Testis (tissue), 3 donors: ENCODE results near the gene IL17RD. TPM values are rescaled to one million over a fixed set of nuclear protein-coding genes. Genes with fewer than 3 reads are reported as not detected.
A peak's percentile ranks its signal among the peaks of the same experiment; 100 is the strongest.

Source experiments
- DNase-seq: peaks from one replicate; pipeline ENCODE4 v3.0.0-alpha.2; 2019
- H3K27ac ChIP-seq, 2 donors: fragments of 200-600 bp; sonication (generic); one replicate each; pipeline ENCODE4 v1.5.1; 2019
- H3K27me3 ChIP-seq: fragments of 200-600 bp; sonication (generic); one replicate; pipeline ENCODE4 v1.5.1; 2019
- H3K36me3 ChIP-seq: fragments of 200-600 bp; sonication (generic); one replicate; pipeline ENCODE4 v1.5.1; 2017; ENCODE audit warnings: low read depth; ENCODE audit errors: missing control alignments
- H3K4me1 ChIP-seq: fragments of 200-600 bp; sonication (generic); one replicate; pipeline ENCODE4 v1.5.1; 2019
- H3K4me3 ChIP-seq, 2 donors: fragments of 200-600 bp; sonication (generic); one replicate each; pipeline ENCODE4 v1.5.1; 2017 to 2019
- H3K9me3 ChIP-seq: fragments of 200-600 bp; sonication (generic); one replicate; pipeline ENCODE4 v1.5.1; 2017
- CTCF ChIP-seq, 3 experiments: fragments of 450-650 bp in 2 of 3; fragments of 200-600 bp in 1 of 3; sonication (generic) in 1 of 3; IDR thresholded peaks; one replicate each; pipeline ENCODE4 v1.5.1; 2016 to 2019; ENCODE audit warnings: antibody characterized with exemption in 3 of 3, mild to moderate bottlenecking in 2 of 3, moderate library complexity in 1 of 3
- POLR2A ChIP-seq: fragments of 450-650 bp; IDR thresholded peaks from one replicate; pipeline ENCODE4 v1.6.1; 2017; ENCODE audit warnings: antibody characterized with exemption, mild to moderate bottlenecking, moderate library complexity
- WGBS, 2 donors: methylation state at CpG; one replicate each; pipeline ENCODE4 v1.1.5; 2018; 5-methylcytosine and 5-hydroxymethylcytosine counted together
- intact Hi-C: fragments of 100-400 bp; cut with DNase I; formaldehyde crosslinking; loops from one replicate; pipeline ENCODE4 v1.15.1; 2023; ENCODE audit warnings: low total_unique reads
- polyA plus RNA-seq: library from polyadenylated mRNA; stranded (reverse); fragments of 350-450 nt; fragmentation: Illumina TruSeq; extraction: RNeasy Lipid Tissue Mini Kit (QIAGEN cat#74804); gene quantifications from one replicate; pipeline ENCODE4 v1.2.3, GENCODE V29; 2014; ENCODE audit warnings: low read depth, low replicate concordance; ENCODE audit not compliant: insufficient read depth
- total RNA-seq, 2 donors: library from RNA; depleted of rRNA; stranded (reverse); fragments of >200 nt; gene quantifications; one replicate each; pipeline ENCODE4 v1.2.3, GENCODE V29; 2016

IL17RD gene
- total and polyA plus RNA-seq, 3 donors from 2014 or later, result 25.0 to 29.9 (median 27.9) TPM

GRCh38 chr3:57095363-57095762, 69.8 kb downstream of the IL17RD start:
- 86 to 88% methylated on average over 5 of the region's 5 CpGs for WGBS, 2 donors
- H3K36me3 ChIP-seq, result no peaks in the 10 kb centered on the region
- TF ChIP-seq POLR2A (no peak), CTCF (IDR thresholded peaks at IDR 0.05) (no peak)
- H3K4me1 ChIP-seq, result no peaks in the 10 kb centered on the region
- H3K27me3 ChIP-seq, result no peaks in the 10 kb centered on the region
- no peak overlapping the region for H3K4me3 ChIP-seq
- H3K27ac ChIP-seq, result no peak overlapping the region
- H3K9me3 ChIP-seq, result no peaks in the 10 kb centered on the region
- intact Hi-C loops, result no loop called here
- DNase-seq, result no peak

DNA sequence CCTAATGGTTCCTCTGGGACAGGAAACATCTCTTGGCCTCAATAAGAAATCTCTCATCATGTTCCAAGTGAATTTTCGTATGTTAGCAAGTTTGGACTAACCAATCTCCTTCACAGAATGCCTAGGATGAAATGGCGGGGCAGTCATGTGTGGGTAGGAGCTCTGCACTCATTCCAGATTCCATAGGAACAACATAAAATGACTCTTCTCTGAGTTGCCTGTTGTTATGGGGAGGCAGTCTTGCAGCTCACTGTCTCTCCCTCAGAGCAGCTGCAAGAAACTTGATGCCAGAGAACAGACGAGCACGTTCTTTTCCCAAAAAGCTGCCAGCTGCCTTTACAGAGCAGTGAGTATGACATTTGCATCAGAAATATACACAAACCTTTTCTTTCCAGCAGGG, 70.6 kb downstream of the IL17RD start:
- Histone ChIP-seq H3K27me3 (no peaks in the 10 kb centered on the region), H3K36me3 (no peaks in the 10 kb centered on the region), H3K27ac (peak overlapping the region in 1 of 2 donors; percentile 58), H3K4me3 (no peak overlapping the region), H3K9me3 (no peaks in the 10 kb centered on the region), H3K4me1 (no peaks in the 10 kb centered on the region)
- intact Hi-C loops, result no loop called here
- WGBS, 2 donors, result 47% methylated on average over 4 of the region's 4 CpGs
- TF ChIP-seq CTCF (IDR thresholded peaks at IDR 0.05) (no peak), POLR2A (no peak)
- no peak for DNase-seq

DNA sequence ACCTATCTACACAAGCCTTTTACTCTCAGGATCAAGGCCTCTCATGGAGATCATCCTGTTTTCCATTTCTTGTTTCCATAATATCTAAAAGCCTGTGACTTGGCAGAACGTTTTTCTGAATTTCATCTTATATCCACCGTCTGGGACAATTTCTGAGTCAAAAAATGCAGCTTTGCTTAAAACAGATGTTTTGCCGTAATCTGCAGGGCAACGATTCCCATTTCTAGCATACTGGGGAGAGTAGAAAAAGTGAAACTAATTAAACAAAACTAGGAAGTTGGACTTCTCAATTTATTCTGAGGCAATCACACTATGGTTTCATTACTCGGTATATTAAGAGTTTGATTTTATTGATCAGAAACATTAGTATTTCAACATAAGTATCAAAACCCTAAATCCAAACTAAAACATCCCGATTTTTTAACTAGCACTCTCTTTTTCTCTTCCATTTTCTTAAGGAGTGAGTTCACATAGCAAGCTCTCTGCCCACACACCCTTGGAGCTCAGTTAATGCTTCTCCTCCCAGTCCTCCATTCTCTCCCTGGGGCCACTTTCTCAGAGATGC, 71.1 kb downstream of the IL17RD start:
- DNase-seq, result no peak
- Histone ChIP-seq H3K4me1 (no peaks in the 10 kb centered on the region), H3K4me3 (no peak overlapping the region), H3K27ac (peak overlapping the region in 1 of 2 donors; percentile 58), H3K9me3 (no peaks in the 10 kb centered on the region), H3K27me3 (no peaks in the 10 kb centered on the region), H3K36me3 (no peaks in the 10 kb centered on the region)
- intact Hi-C loops, result no loop called here
- TF ChIP-seq CTCF (IDR thresholded peaks at IDR 0.05) (no peak), POLR2A (no peak)
- WGBS, 2 donors, result 44 to 54% methylated on average over 6 of the region's 6 CpGs

DNA sequence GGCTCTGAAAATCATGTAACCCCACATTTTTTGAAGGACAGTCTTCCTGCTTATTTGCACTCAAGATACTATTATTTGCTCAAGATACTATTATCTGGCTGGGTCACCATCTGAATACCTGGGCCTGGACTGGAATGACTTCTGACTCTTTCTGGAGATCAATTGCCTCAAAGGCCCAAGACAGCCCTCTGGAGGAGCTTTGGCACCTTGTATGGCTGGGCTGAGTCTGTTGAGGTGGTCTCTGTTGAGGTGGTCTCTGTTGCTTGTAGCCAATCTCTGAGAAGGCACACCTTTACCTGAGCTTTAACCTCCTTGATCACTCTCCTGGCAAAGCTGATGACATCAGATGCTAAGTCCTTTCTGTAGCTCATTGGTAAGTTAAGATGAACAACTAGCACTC, 71.7 kb downstream of the IL17RD start:
- Histone ChIP-seq H3K36me3 (no peaks in the 10 kb centered on the region), H3K27ac (peak overlapping the region in 1 of 2 donors; percentile 58), H3K4me3 (no peak overlapping the region), H3K9me3 (no peaks in the 10 kb centered on the region), H3K4me1 (no peaks in the 10 kb centered on the region), H3K27me3 (no peaks in the 10 kb centered on the region)
- DNase-seq, result no peak
- intact Hi-C loops, result no loop called here
- TF ChIP-seq CTCF (IDR thresholded peaks at IDR 0.05), result no peak
- no peak for TF ChIP-seq POLR2A

GRCh38 chr3:57091521-57092273, 73.5 kb downstream of the IL17RD start:
- whole genome bisulfite sequencing, 2 donors, result 74 to 80% methylated on average over 3 of the region's 3 CpGs
- Histone ChIP-seq H3K4me3 (no peak overlapping the region), H3K36me3 (no peaks in the 10 kb centered on the region), H3K4me1 (peaks cover 3% of the 10 kb centered on the region), H3K9me3 (no peaks in the 10 kb centered on the region), H3K27ac (no peak overlapping the region), H3K27me3 (no peaks in the 10 kb centered on the region)
- no peak for TF ChIP-seq CTCF (IDR thresholded peaks at IDR 0.05)
- no peak for TF ChIP-seq POLR2A
- intact Hi-C loops, result no loop called here
- DNase-seq, result no peak
